ENCODE results near the gene RIN1. TPM values are rescaled to one million over a fixed set of nuclear protein-coding genes. Genes with fewer than 3 reads are reported as not detected.

The RIN1 gene
- total and polyA plus RNA-seq, 2 of the 13 experiments (the other 11 are each of a cell fraction or from before 2014, with no cell fraction given) = 2.4 to 4.1 TPM

DNA sequence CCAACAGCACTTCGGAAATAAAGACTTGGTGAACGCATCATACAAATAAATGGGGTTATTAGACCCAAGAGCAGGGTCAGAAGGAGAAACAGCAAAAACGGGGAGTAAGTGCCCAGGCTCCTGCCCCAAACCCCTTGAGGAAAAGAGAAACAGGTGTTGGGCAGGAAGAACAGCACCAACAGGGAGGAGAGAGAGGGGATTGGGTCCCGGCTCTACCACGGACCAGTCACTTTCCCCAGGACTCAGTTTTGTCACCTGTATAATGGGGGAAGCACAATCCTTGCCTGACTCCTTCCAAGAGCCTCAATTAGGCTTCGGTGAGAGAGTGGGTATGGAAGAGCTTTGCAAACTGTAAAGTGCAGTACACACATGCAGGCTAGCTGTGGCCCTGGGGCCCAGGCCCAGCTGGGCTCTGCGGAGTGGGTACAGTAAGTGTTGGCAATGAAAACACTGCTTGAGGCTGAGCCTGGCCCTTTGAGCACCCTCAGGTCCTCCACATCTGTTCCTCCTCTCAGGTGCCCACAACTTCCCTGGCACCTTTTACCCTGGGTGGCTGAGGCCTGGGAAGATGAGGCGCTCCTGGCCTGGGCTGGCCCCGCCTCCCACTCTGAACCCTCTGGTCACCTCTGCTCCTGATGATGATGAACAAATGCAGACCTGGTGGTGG, 26.4 kb upstream of the RIN1 start (continued):
- TF ChIP-seq CHD4 (IDR thresholded peaks at IDR 0.05; ENCODE audit: borderline replicate concordance, low read length) = peak; percentile 37; the same call in 1 of the 2 replicates
- no peak for TF ChIP-seq TOE1 (CRISPR knock-in tag; IDR thresholded peaks at IDR 0.05)
- no peak for TF ChIP-seq BRD4 (CRISPR knock-in tag; IDR thresholded peaks at IDR 0.05)
- no peak for TF ChIP-seq FOXA1 (IDR thresholded peaks at IDR 0.05)
- no peak for TF ChIP-seq FOXA1 (CRISPR knock-in tag; IDR thresholded peaks at IDR 0.05)

DNA sequence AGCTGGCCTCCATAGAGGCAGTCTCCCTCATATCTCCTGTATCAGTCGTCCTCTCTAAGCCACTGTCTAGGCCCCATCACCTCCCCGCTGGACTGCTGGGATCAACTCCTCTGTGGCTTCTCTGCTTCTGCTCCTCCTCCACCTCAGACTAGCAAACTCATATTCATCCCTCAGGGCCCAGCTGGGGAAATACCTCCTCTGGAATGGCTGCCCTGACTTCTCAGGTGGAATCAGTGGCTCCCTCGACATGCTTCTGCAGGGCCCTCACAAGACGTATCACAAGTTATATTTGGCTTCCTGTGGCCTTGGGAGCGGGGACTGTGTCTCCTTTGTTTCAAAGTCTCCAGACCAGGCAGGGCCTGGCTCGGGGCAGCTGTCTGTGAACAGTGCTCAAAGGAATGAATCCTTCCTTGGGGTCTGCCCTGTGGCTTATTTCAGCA, 25.3 kb upstream of the RIN1 start:
- WGBS (ENCODE audit: low lambda C conversion rate) = 95% methylated on average over 6 of the region's 6 CpGs
- no peak overlapping the region for H3K9ac ChIP-seq (ENCODE audit: insufficient read depth, low read depth, low read length)
- ATAC-seq (no peak), DNase-seq (ENCODE audit: low spot score) (no peak), FAIRE-seq (no peak)
- peaks cover 29% of the 10 kb centered on the region for H3K4me1 ChIP-seq (ENCODE audit: insufficient read depth, low read length)
- no TSS peak for BruUV-seq (replicated peaks)
- peaks cover 10 to 24% of the 10 kb centered on the region in 2 experiments; a peak in 4 of 5 replicates for H3K36me3 ChIP-seq (replicated peaks in 1 of 2; ENCODE audit: control insufficient read depth in 1 of 2, insufficient read depth in 2 of 2, low read length in 2 of 2)
- no peaks in the 10 kb centered on the region for H3K79me2 ChIP-seq (ENCODE audit: insufficient read depth, low read length)
- intact Hi-C loops (cut with micrococcal nuclease; ENCODE audit: unreplicated experiment) = no loop called here
- H3K4me3 ChIP-seq (replicated peaks in 1 of 3; ENCODE audit: insufficient read depth in 1 of 3, low read depth in 2 of 3, low read length in 3 of 3) = no peak overlapping the region
- no peak overlapping the region for H3K27ac ChIP-seq (ENCODE audit: extremely low read length, insufficient read depth, low read length)
- no peaks in the 10 kb centered on the region for H3K27me3 ChIP-seq (ENCODE audit: control insufficient read depth in 1 of 2, insufficient read depth in 2 of 2, low read length in 2 of 2)
- in situ Hi-C loops (cut with HindIII; ENCODE audit: extremely low pct_ligation_motif_present, low pct_unique_long_range_greater_than_20kb) = no loop called here
- CTCF ChIA-PET (ENCODE audit: low intra/inter-chr PET ratio, low total read pairs) = no interaction called here
- POLR2A ChIA-PET = interaction anchor here (2.0 kb wide), 1 partner anchor 10 kb away, joined by 5 read pairs; no protein-coding TSS in a partner anchor
- H4K20me1 ChIP-seq (ENCODE audit: insufficient read depth, low read length) = no peaks in the 10 kb centered on the region
- H3K4me2 ChIP-seq (ENCODE audit: low read depth, low read length) = no peak overlapping the region
- H3K9me3 ChIP-seq (ENCODE audit: low read length) = no peaks in the 10 kb centered on the region
- no peak overlapping the region for H2AFZ ChIP-seq (ENCODE audit: low read length)
- TF ChIP-seq ZNF414 (CRISPR knock-in tag; IDR thresholded peaks at IDR 0.05) = no peak
- no peak for TF ChIP-seq CCAR2 (optimal IDR thresholded peaks at IDR 0.05; ENCODE audit: low read depth, low read length)
- TF ChIP-seq ZNF143 (CRISPR knock-in tag; IDR thresholded peaks at IDR 0.05) = no peak
- no peak for TF ChIP-seq PLRG1 (conservative IDR thresholded peaks at IDR 0.05)
- no peak for TF ChIP-seq BORCS8-MEF2B (CRISPR knock-in tag; IDR thresholded peaks at IDR 0.05)
- no peak for TF ChIP-seq PCBP1 (IDR thresholded peaks at IDR 0.05; ENCODE audit: borderline replicate concordance, low read depth, low read length)
- no peak for TF ChIP-seq CC2D1A (CRISPR knock-in tag; IDR thresholded peaks at IDR 0.05)
- no peak for TF ChIP-seq SAP130 (CRISPR knock-in tag; IDR thresholded peaks at IDR 0.05; ENCODE audit: low read depth)
- TF ChIP-seq ZMAT3 (CRISPR knock-in tag; conservative IDR thresholded peaks at IDR 0.05) = no peak
- no peak for TF ChIP-seq ZNF564 (CRISPR knock-in tag; IDR thresholded peaks at IDR 0.05)
- no peak for TF ChIP-seq AKAP8 (CRISPR knock-in tag; IDR thresholded peaks at IDR 0.05)
- no peak for TF ChIP-seq ZFP82 (CRISPR knock-in tag; IDR thresholded peaks at IDR 0.05; ENCODE audit: borderline replicate concordance)
- no peak for TF ChIP-seq HOXA3 (CRISPR knock-in tag; IDR thresholded peaks at IDR 0.05)
- TF ChIP-seq, protein P1, sequence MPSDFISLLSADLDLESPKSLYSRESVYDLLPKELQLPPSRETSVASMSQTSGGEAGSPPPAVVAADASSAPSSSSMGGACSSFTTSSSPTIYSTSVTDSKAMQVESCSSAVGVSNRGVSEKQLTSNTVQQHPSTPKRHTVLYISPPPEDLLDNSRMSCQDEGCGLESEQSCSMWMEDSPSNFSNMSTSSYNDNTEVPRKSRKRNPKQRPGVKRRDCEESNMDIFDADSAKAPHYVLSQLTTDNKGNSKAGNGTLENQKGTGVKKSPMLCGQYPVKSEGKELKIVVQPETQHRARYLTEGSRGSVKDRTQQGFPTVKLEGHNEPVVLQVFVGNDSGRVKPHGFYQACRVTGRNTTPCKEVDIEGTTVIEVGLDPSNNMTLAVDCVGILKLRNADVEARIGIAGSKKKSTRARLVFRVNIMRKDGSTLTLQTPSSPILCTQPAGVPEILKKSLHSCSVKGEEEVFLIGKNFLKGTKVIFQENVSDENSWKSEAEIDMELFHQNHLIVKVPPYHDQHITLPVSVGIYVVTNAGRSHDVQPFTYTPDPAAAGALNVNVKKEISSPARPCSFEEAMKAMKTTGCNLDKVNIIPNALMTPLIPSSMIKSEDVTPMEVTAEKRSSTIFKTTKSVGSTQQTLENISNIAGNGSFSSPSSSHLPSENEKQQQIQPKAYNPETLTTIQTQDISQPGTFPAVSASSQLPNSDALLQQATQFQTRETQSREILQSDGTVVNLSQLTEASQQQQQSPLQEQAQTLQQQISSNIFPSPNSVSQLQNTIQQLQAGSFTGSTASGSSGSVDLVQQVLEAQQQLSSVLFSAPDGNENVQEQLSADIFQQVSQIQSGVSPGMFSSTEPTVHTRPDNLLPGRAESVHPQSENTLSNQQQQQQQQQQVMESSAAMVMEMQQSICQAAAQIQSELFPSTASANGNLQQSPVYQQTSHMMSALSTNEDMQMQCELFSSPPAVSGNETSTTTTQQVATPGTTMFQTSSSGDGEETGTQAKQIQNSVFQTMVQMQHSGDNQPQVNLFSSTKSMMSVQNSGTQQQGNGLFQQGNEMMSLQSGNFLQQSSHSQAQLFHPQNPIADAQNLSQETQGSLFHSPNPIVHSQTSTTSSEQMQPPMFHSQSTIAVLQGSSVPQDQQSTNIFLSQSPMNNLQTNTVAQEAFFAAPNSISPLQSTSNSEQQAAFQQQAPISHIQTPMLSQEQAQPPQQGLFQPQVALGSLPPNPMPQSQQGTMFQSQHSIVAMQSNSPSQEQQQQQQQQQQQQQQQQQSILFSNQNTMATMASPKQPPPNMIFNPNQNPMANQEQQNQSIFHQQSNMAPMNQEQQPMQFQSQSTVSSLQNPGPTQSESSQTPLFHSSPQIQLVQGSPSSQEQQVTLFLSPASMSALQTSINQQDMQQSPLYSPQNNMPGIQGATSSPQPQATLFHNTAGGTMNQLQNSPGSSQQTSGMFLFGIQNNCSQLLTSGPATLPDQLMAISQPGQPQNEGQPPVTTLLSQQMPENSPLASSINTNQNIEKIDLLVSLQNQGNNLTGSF (CRISPR knock-in tag; IDR thresholded peaks at IDR 0.05) = no peak

Measured in HepG2 (cell line).